Activated CD8-positive, alpha-beta T cell treated with anti-CD3 and anti-CD28 coated beads for 36 hours (primary cell): ENCODE measurements around the gene COMMD3. TPM values are rescaled to one million over a fixed set of nuclear protein-coding genes. Genes with fewer than 3 reads are reported as not detected.

ENCODE experiments used
- ATAC-seq: fragments of 200-7000 bp; cut with Tn5 transposase; one replicate; pipeline ENCODE4 v1.10.0; 2021; ENCODE audit warnings: mild to moderate bottlenecking, moderate library complexity
- CTCF ChIA-PET: fragments of 350-600 bp; sonication (Branson Sonifier 250); formaldehyde crosslinking; loops from one replicate; lab custom pipeline; 2021; ENCODE audit warnings: antibody characterized with exemption; lab: Charles Lee
- POLR2A ChIA-PET: fragments of 350-600 bp; sonication (Branson Sonifier 250); formaldehyde crosslinking; loops from one replicate; lab custom pipeline; 2021; ENCODE audit warnings: antibody characterized with exemption; lab: Charles Lee
- DNase-seq: peaks from one replicate; pipeline ENCODE4 v3.0.0-alpha.2; 2020
- H3K27ac Mint-ChIP-seq: one replicate; pipeline ENCODE4 v1.8.0; 2021; ENCODE audit warnings: mild to moderate bottlenecking, mixed read lengths
- H3K27me3 Mint-ChIP-seq: one replicate; pipeline ENCODE4 v1.8.0; 2021; ENCODE audit warnings: mixed read lengths
- H3K36me3 Mint-ChIP-seq: one replicate; pipeline ENCODE4 v1.8.0; 2021; ENCODE audit warnings: low read depth, mixed read lengths
- H3K4me1 Mint-ChIP-seq: one replicate; pipeline ENCODE4 v1.8.0; 2021; ENCODE audit warnings: low read depth, mixed read lengths
- H3K4me3 Mint-ChIP-seq: one replicate; pipeline ENCODE4 v1.8.0; 2021; ENCODE audit warnings: mild to moderate bottlenecking, moderate library complexity, mixed read lengths
- H3K9me3 Mint-ChIP-seq: one replicate; pipeline ENCODE4 v1.8.0; 2021; ENCODE audit warnings: mixed read lengths
- intact Hi-C: fragments of 100-400 bp; cut with micrococcal nuclease; formaldehyde crosslinking; loops from one replicate; pipeline ENCODE4 v1.10.0; 2022
- total RNA-seq, 2 experiments: library from RNA; stranded (reverse); gene quantifications; one replicate each; pipeline ENCODE4 v1.2.3, GENCODE V29; 2021
- TF ChIP-seq, protein P1 (sequence below): fragments of 200-600 bp; IDR thresholded peaks from one replicate; pipeline ENCODE4 v1.8.0; 2022; ENCODE audit warnings: antibody characterized with exemption, mild to moderate bottlenecking

Gene COMMD3
- total RNA-seq, 2 experiments from 2014 or later, result 64.7 to 68.7 TPM

DNA sequence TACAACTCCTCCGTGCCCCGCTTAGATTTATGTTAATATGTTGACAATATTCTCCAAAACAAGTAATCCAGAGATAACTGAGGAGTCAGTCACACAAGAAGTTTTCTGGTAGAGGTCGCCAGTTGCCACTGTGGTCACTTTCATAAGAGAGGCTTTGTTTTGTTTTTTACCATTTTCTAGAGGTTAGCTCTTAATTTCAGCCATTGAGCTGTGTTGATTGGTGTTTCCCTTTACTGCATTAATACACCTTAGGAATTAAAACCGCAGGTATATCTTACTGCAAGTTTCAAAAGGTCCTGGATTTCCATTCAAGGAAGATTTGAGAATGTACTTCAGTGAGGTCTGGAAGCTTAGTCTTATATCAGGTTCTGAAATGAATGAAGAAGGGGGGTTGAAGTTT is 8.2 kb downstream of the COMMD3 start:
- Mint-ChIP-seq H3K4me3 (peak overlapping the region; percentile 90), H3K4me1 (peaks cover 37% of the 10 kb centered on the region), H3K27me3 (peaks cover 42% of the 10 kb centered on the region), H3K27ac (peak overlapping the region; percentile 26), H3K9me3 (no peaks in the 10 kb centered on the region), H3K36me3 (peaks cover 19% of the 10 kb centered on the region)
- ATAC-seq, result no peak
- ChIA-PET POLR2A (interaction anchor here (1.3 to 2.1 kb wide), 3 partner anchors 8 to 71 kb away, joined by 4 to 6 read pairs (median 4); partner anchors contain the start of genes COMMD3 and SPAG6), CTCF (interaction anchor here (1.1 to 1.7 kb wide), 2 partner anchors 8 to 99 kb away, joined by 3 to 4 read pairs; partner anchors contain the start of gene COMMD3)
- intact Hi-C loops, result loop anchor here (5.0 kb wide), 1 partner anchor 113 kb away; no protein-coding TSS in a partner anchor
- DNase-seq, result no peak
- TF ChIP-seq, protein P1, sequence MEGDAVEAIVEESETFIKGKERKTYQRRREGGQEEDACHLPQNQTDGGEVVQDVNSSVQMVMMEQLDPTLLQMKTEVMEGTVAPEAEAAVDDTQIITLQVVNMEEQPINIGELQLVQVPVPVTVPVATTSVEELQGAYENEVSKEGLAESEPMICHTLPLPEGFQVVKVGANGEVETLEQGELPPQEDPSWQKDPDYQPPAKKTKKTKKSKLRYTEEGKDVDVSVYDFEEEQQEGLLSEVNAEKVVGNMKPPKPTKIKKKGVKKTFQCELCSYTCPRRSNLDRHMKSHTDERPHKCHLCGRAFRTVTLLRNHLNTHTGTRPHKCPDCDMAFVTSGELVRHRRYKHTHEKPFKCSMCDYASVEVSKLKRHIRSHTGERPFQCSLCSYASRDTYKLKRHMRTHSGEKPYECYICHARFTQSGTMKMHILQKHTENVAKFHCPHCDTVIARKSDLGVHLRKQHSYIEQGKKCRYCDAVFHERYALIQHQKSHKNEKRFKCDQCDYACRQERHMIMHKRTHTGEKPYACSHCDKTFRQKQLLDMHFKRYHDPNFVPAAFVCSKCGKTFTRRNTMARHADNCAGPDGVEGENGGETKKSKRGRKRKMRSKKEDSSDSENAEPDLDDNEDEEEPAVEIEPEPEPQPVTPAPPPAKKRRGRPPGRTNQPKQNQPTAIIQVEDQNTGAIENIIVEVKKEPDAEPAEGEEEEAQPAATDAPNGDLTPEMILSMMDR, result no peak

DNA sequence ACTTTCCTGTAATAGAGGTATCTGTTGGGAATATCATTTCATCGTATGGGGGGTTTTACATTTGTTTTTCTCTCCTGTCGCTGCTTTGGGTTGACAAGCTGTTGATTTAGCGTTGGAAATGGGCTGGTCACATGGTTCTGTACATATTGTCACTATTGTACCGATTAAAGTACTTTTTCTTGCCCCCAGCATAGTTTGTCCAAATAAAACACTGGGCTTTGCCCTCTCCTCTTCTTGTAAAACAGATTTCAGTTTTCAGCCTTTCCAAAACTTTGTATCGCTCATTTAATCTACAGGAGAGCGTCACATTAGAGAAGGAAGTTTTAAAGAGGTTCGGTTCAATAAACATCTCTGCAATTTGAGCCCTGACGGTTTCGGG is 8.7 kb downstream of the COMMD3 start:
- H3K4me1 Mint-ChIP-seq, result peaks cover 36% of the 10 kb centered on the region
- peaks cover 23% of the 10 kb centered on the region for H3K36me3 Mint-ChIP-seq
- CTCF ChIA-PET, result interaction anchor here (1.7 kb wide), 1 partner anchor 9 kb away, joined by 4 read pairs; the partner anchor contains the start of gene COMMD3
- H3K4me3 Mint-ChIP-seq, result peak overlapping the region; percentile 90
- intact Hi-C loops, result loop anchor here (5.0 kb wide), 1 partner anchor 112 kb away; no protein-coding TSS in a partner anchor
- DNase-seq (no peak), ATAC-seq (no peak)
- peak overlapping the region; percentile 4 for H3K27ac Mint-ChIP-seq
- H3K9me3 Mint-ChIP-seq, result peaks cover 3% of the 10 kb centered on the region
- POLR2A ChIA-PET, result interaction anchor here (1.3 to 2.1 kb wide), 3 partner anchors 9 to 72 kb away, joined by 4 to 6 read pairs (median 4); partner anchors contain the start of genes COMMD3 and SPAG6
- H3K27me3 Mint-ChIP-seq, result peaks cover 44% of the 10 kb centered on the region
- TF ChIP-seq, protein P1, result no peak

DNA sequence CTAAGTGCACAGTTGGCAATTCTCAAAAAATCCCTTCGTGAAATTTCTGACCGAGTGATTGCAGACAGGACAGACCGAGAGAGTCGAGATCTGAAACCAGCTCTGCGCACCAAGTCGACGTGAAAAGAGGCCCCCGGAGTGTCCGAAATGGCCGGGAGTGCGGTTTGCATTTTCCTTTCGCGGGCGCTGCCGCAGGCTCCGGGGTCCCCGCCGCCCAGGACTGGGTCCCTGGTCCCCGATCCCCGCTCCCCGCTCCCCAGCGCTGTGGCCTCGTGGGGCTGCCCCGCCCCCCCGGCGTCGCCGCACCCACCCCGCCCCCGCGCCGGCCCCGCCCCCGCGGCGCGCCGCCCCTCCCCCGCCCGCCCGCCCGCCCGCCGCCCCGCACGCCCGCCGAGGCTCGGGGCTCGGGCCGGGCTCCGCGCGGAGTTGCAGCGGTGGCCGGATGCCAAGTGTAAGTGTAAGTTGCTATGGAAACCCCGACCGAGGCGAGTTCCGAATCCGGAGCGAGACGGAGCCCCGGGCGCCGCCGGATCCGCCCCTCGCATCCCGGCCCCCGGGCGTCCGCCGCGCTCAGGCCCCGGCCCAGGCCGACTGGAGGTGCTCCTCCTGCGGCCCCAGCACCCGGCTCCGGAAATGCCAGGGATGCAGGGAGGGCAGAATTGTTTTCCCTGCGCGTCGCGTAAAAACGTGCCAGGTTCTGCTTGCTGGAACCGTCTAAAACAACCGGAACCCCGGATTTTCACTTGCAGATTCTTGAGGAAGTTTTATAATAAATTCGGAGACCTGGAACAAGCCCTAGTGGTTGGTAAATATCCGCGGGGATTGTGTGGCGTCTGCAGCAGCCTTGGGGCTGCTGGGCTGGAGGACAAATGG is 9.3 kb downstream of the COMMD3 start:
- Mint-ChIP-seq H3K4me1 (peaks cover 32% of the 10 kb centered on the region), H3K36me3 (peaks cover 21% of the 10 kb centered on the region), H3K4me3 (peak overlapping the region; percentile 90), H3K27me3 (peaks cover 41% of the 10 kb centered on the region), H3K9me3 (peaks cover 3% of the 10 kb centered on the region), H3K27ac (peak overlapping the region; percentile 11)
- intact Hi-C loops, result no loop called here
- TF ChIP-seq, protein P1, result no peak
- peak; percentile 58 for ATAC-seq
- CTCF ChIA-PET, result interaction anchor here (1.7 kb wide), 1 partner anchor 9 kb away, joined by 4 read pairs; the partner anchor contains the start of gene COMMD3
- POLR2A ChIA-PET, result interaction anchor here (1.1 to 2.1 kb wide), 5 partner anchors 7 to 19 kb away, joined by 3 to 6 read pairs (median 4); partner anchors contain the start of genes COMMD3 and SPAG6
- peak; percentile 79 for DNase-seq

DNA sequence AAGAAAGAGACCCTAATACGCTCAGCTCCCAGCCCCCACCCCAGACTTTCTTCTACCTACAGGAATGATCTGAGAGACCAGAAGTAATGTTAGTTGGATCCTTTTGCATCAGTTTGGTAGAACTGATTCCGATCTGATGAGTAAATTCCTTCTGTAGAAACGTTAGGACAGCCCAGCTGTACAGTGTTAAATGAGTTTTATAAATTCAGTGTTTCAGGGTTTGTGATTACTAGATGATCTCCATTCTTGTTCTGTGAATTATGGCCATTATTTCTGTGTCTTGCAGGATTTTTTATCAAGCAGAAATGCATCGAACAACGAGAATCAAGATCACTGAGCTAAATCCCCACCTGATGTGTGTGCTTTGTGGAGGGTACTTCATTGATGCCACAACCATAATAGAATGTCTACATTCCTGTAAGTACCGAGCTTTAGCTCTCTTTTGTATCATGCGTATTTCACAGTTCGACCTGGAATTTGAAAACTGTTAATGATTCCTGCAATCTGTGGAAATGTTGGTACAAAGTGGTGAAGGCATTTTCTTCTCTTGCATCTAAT is 10.0 kb downstream of the COMMD3 start:
- ATAC-seq (no peak), DNase-seq (no peak)
- peak overlapping the region; percentile 11 for H3K27ac Mint-ChIP-seq
- ChIA-PET CTCF (no interaction called here), POLR2A (interaction anchor here (1.1 to 1.3 kb wide), 3 partner anchors 8 to 10 kb away, joined by 3 to 4 read pairs (median 4); partner anchors contain the start of gene COMMD3)
- peaks cover 3% of the 10 kb centered on the region for H3K9me3 Mint-ChIP-seq
- H3K4me1 Mint-ChIP-seq, result peaks cover 32% of the 10 kb centered on the region
- peaks cover 21% of the 10 kb centered on the region for H3K36me3 Mint-ChIP-seq
- intact Hi-C loops, result no loop called here
- H3K27me3 Mint-ChIP-seq, result peaks cover 41% of the 10 kb centered on the region
- TF ChIP-seq, protein P1, result no peak
- peak overlapping the region; percentile 65 for H3K4me3 Mint-ChIP-seq
